ELF-1 (cell line): ENCODE measurements around the gene FUT6.
"Not testable (repeated sequence)": the region's sequence is repeated elsewhere in the genome, so short reads cannot be mapped to it uniquely, and the experiment has no call there.

Experiments used
- DNase-seq: peaks from one replicate; pipeline ENCODE4 v3.0.0-alpha.2; 2016; ENCODE audit warnings: low read depth, low spot score

Gene FUT6

GRCh38 chr19:5839065-5840017, at the start of gene FUT6:
Gene FUT6 (minus strand): TSS chr19:5839702. CDS start chr19:5832567, 7,135 bp downstream.
- DNase-seq, result no peak

DNA sequence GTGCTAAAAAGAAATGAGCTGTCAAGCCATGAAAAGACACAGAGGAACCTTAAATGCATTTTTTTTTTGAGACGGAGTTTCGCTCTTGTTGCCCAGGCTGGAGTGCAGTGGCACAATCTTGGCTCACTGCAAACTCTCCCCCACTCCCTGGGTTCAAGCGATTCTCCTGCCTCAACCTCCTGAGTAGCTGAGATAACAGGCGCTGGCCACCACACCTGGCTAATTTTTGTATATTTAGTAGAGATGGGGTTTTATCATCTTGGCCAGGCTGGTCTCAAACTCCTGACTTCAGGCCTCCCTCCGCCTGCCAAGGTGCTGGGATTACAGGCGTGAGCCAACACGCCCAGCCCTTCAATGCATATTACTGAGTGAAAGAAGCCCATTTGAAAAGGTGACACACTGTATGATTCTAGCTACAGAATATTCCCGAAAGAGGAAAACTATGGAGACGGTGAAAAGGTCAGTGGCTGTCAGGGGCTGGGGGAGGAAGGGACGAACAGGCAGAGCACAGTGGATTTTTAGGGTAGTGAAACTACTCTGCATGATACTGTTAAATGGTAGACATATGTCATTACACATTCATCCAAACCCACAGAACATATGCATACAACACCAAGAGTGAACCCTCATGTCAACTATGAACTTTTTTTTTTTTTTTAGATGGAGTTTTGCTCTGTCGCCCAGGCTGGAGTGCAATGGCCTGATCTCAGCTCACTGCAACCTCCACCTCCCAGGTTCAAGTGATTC, 44.7 kb upstream of the FUT6 start:
- DNase-seq, result not testable (repeated sequence)

DNA sequence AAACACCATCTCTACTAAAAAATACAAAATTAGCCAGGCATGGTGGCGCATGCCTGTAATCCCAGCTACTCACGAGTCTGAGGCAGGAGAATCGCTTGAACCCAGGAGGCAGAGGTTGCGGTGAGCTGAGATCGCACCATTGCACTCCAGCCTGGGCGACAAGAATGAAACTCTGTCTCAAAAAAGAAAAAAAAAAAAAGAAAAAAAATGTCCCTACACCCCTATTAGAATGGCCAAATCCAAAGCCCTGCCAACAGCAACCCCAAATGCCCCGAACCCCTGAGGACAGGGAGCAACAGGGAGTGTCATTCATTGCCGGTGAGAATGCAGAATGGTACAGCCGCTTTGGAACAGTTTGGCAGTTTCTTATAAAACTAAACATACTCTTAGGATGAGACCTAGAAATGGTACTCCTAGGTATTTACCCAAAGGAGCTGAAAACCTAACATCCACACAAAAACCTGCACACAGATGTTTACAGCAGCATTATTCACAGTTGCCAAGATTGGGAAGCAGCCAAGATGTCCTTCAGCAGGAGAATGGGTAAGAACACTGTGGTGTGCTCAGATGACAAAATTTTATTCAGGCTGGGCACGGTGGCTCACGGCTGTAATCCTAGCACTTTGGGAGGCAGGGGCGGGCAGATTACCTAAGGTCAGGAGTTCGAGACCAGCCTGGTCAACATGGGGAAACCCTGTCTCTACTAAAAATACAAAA, 43.8 kb upstream of the FUT6 start:
- DNase-seq, result not testable (repeated sequence)

DNA sequence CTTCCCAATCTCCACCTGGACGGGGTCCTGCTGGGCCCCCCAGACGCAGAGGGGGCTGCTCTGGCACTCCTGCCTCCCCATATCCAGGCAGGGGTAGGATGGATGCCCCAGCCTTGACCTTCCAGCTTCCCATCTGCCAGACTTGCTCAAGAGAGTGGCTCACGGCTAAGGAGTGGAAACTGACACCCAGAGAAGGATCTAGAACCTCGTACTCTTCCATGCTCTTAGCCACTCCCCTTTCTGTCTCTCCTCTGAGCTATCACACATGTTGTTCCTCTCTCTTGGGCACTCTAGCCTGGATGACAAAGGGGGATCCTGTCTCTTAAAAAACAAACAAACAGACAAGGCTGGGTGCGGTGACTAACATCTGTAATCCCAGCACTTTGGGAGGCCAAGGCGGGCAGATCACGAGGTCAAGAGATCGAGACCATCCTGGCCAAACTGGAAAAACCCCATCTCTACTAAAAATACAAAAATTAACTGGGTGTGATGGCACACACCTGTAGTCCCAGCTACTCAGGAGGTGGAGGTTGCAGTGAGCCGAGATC, 43.0 kb upstream of the FUT6 start:
- DNase-seq, result no peak

- no peak for DNase-seq
Observed at GRCh38 chr19:5881543-5882299, 42.2 kb upstream of the FUT6 start.

DNA sequence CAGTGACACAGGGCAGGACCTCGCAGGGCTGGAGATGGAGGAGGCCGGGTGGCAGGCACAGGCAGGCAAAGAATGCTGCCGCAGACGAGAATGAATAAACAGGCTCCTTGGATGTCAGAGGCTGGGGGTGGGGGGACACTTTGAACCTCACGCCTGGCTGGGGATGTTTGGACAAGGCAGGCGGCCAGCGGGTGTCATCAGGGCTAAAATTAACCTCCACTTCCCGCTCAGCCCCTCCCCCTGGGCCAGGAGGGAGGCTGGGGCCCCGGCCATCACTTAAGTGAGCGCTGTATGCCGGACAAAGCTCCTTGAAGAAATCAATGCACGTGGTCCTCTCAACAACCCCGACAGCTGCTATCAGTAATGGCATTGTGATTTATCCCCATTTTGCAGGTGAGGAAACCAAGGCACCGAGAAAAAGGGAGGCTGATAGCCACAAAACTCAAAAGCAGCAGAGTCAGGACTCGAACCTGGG, 41.1 kb upstream of the FUT6 start:
- DNase-seq, result peak; percentile 72

GRCh38 chr19:5880196-5880595, 40.7 kb upstream of the FUT6 start:
- DNase-seq, result no peak

DNA sequence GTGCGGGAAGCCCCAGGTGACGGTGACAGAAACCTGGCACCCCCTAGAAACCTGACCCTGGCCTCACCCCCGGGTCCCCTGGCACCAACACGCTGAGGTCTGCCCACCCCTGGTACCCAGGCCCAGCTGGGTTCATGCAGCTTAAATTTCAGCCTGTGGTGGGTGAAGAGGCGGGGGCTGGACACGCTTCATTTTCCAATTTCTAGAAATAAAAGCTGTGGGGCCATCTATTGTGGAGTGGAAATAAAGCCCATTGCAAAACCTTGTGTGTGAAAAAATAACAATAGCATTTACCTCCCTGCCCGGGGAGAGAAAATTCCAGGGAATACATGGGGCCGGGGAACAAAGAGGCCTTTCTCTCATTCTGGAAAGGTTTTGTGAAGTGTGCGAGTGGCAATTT, 38.4 kb upstream of the FUT6 start:
- no peak for DNase-seq

GRCh38 chr19:5877427-5877826, 37.9 kb upstream of the FUT6 start:
- DNase-seq, result no peak

- not testable (repeated sequence) for DNase-seq
Observed at GRCh38 chr19:5874496-5874895, 35.0 kb upstream of the FUT6 start.

- DNase-seq, result no peak
Observed at GRCh38 chr19:5873617-5874199, 34.2 kb upstream of the FUT6 start.

DNA sequence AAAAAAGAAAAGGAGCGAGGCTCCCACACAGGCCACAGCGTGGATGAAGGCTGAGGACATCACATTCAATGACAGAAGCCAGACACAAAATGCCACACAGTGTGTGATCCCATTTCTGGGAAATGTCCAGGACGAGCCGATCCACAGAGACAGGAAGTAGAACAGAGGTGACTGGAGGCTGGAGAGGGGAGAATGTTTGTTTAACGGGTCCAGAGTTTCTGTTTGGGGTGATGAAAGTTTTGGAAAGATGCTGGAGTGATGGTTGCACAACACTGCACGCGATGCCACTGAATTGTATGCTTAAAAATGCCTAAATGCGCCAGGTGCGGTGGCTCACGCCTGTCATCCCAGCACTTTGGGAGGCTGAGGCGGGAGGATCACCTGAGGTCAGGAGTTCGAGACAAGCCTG, 31.5 kb upstream of the FUT6 start:
- no peak for DNase-seq

DNA sequence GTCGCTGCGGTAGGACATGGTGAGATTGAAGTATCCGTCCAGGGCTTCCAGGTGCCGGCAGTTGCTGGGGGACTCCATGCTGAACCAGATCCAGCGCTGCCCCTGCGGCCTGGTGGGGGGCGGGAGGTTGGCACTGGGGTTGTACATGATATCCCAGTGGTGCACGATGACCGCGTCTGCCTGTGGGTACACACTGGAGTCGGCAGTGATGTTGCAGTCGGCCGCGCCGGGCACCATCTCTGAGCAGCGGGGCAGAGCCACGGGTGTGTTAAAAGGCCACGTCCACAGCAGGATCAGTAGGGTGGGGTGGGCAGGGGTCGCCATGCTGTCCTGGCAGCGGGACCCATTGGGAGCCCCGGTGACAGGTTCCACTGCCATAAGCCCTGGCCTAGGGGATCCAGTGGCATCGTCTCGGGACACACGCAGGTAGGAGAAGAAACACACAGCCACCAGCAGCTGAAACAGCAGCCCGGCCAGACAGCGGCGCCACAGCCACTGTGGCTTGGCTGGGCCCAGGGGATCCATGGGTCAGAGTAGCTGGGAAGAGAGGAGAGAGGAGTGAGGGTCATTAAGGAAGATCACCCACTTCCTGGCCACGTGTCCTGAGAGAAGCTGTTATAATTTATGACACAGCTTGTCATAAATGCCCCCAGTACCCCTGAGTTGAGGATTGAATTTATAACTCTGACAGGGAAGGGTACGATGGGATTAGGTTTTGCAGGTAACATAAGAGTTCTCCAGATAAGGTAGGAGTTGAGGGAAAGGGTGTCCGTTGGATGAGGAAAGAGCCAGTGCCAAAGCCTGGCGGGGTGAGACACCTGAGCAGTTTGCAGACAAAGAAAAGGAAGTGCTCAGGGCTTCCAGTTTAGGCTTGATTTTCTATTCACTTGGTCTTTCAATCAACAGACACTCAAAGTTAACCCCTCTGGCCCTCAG, 28.0 kb upstream of the FUT6 start:
- DNase-seq, result no peak

DNA sequence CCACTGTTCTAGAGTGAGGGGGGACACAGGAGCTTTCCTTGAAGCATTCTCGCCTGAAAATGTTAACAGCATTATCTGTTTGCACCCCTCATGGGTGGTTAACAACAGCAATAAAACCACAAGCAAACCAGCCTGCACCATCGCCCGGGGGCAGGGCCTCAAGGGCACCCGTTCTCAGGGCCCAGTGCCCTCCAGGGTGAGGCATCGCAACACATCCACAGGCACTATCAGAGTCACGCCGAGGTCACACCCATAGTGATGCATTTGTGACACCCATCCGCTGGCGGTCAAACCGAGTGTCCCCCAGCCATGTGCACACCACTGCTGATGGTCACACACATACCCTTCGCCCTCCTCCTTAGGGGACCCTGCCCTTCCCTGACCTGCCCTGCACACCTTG, 26.3 kb upstream of the FUT6 start:
- DNase-seq, result no peak

GRCh38 chr19:5864725-5865486, 25.4 kb upstream of the FUT6 start:
- DNase-seq, result no peak

- DNase-seq, result no peak
Observed at GRCh38 chr19:5864013-5864720, 24.7 kb upstream of the FUT6 start.

GRCh38 chr19:5863030-5863665, 23.6 kb upstream of the FUT6 start:
- DNase-seq, result no peak
